Vagina (tissue), 2 donors: ENCODE measurements around the gene CD47. TPM values are rescaled to one million over a fixed set of nuclear protein-coding genes. Genes with fewer than 3 reads are reported as not detected.

Experiments
- DNase-seq, 2 donors: peaks; one replicate each; pipeline ENCODE4 v3.0.0-alpha.2; 2017; ENCODE audit errors: extremely low spot score in 2 of 2
- H3K27ac ChIP-seq: fragments of 200-600 bp; sonication (generic); one replicate; pipeline ENCODE4 v1.5.1; 2019
- H3K27me3 ChIP-seq: fragments of 200-600 bp; sonication (generic); one replicate; pipeline ENCODE4 v1.5.1; 2019
- H3K36me3 ChIP-seq, 2 donors: fragments of 200-600 bp; sonication (generic); one replicate each; pipeline ENCODE4 v1.5.1; 2017 to 2019
- H3K4me1 ChIP-seq: fragments of 200-600 bp; sonication (generic); one replicate; pipeline ENCODE4 v1.5.1; 2019
- H3K4me3 ChIP-seq, 2 donors: fragments of 200-600 bp; sonication (generic); 1 replicate in 1 of 2; 2 replicates in 1 of 2; pipeline ENCODE4 v1.5.1; 2016 to 2019
- H3K9me3 ChIP-seq: fragments of 200-600 bp; sonication (generic); one replicate; pipeline ENCODE4 v1.5.1; 2019
- CTCF ChIP-seq, 3 experiments: fragments of 450-650 bp in 2 of 3; fragments of 200-600 bp in 1 of 3; sonication (generic) in 1 of 3; IDR thresholded peaks; one replicate each; pipeline ENCODE4 v1.5.1; 2017 to 2019; ENCODE audit warnings: antibody characterized with exemption in 3 of 3, mild to moderate bottlenecking in 2 of 3, moderate library complexity in 2 of 3
- POLR2A ChIP-seq, 2 donors: fragments of 450-650 bp; IDR thresholded peaks; one replicate each; pipeline ENCODE4 v1.6.1; 2017; ENCODE audit warnings: antibody characterized with exemption in 2 of 2, mild to moderate bottlenecking in 2 of 2, moderate library complexity in 2 of 2
- POLR2AphosphoS5 ChIP-seq, 2 donors: sonication (generic); formaldehyde crosslinking; IDR thresholded peaks; one replicate each; pipeline ENCODE4 v1.9.0; 2017; ENCODE audit warnings: antibody characterized with exemption in 2 of 2, mild to moderate bottlenecking in 2 of 2, low read depth in 1 of 2; ENCODE audit not compliant: insufficient read depth in 1 of 2
- intact Hi-C: fragments of 100-400 bp; cut with DNase I; formaldehyde crosslinking; loops from one replicate; pipeline ENCODE4 v1.15.1; 2023
- total RNA-seq: library from RNA; depleted of rRNA; stranded (reverse); fragments of >200 nt; gene quantifications from one replicate; pipeline ENCODE4 v1.2.3, GENCODE V29; 2016

Gene CD47
- 51.3 TPM for total RNA-seq

- no peaks in the 10 kb centered on the region for H3K9me3 ChIP-seq
- peaks cover 40% of the 10 kb centered on the region for H3K4me1 ChIP-seq
- DNase-seq = peak in 1 of 2 donors; percentile 94
- no peaks in the 10 kb centered on the region for H3K27me3 ChIP-seq
- peak within 1 kb of the TSS; percentile 76 to 93 for H3K4me3 ChIP-seq
- no peaks in the 10 kb centered on the region for H3K36me3 ChIP-seq
- intact Hi-C loops = no loop called here
- peak within 1 kb of the TSS; percentile 95 for H3K27ac ChIP-seq
- TF ChIP-seq POLR2AphosphoS5 (IDR thresholded peaks at IDR 0.05; ENCODE audit: insufficient read depth in 1 of 2, low read depth in 1 of 2) (peak in 1 of 2 donors; percentile 85), POLR2A (IDR thresholded peaks at IDR 0.05) (peak in 1 of 2 donors; percentile 77), CTCF (IDR thresholded peaks at IDR 0.05) (no peak)
Observed at GRCh38 chr3:108090701-108091497, at the start of gene CD47. CD47 (minus strand) TSS chr3:108091031; CDS start chr3:108090908, 123 bp downstream.

- Histone ChIP-seq H3K27me3 (no peaks in the 10 kb centered on the region), H3K4me1 (peaks cover 3% of the 10 kb centered on the region), H3K36me3 (no peaks in the 10 kb centered on the region), H3K9me3 (no peaks in the 10 kb centered on the region), H3K27ac (no peak overlapping the region), H3K4me3 (no peak overlapping the region)
- intact Hi-C loops = no loop called here
- TF ChIP-seq POLR2AphosphoS5 (IDR thresholded peaks at IDR 0.05; ENCODE audit: insufficient read depth in 1 of 2, low read depth in 1 of 2) (no peak), CTCF (IDR thresholded peaks at IDR 0.05) (no peak), POLR2A (IDR thresholded peaks at IDR 0.05) (no peak)
- no peak for DNase-seq
Observed at GRCh38 chr3:108137460-108137814, 46.6 kb upstream of the CD47 start.

GRCh38 chr3:108136561-108137459, 46.0 kb upstream of the CD47 start:
- TF ChIP-seq POLR2A (IDR thresholded peaks at IDR 0.05) = no peak
- TF ChIP-seq POLR2AphosphoS5 (IDR thresholded peaks at IDR 0.05; ENCODE audit: insufficient read depth in 1 of 2, low read depth in 1 of 2) = no peak
- TF ChIP-seq CTCF (IDR thresholded peaks at IDR 0.05) = no peak
- Histone ChIP-seq H3K4me1 (peaks cover 8% of the 10 kb centered on the region), H3K27ac (no peak overlapping the region), H3K36me3 (no peaks in the 10 kb centered on the region), H3K27me3 (no peaks in the 10 kb centered on the region), H3K4me3 (no peak overlapping the region), H3K9me3 (no peaks in the 10 kb centered on the region)
- intact Hi-C loops = no loop called here
- DNase-seq = no peak

GRCh38 chr3:108134555-108134880, 43.7 kb upstream of the CD47 start:
- no peak overlapping the region for H3K4me3 ChIP-seq
- H3K27me3 ChIP-seq = no peaks in the 10 kb centered on the region
- intact Hi-C loops = no loop called here
- no peak for TF ChIP-seq POLR2AphosphoS5 (IDR thresholded peaks at IDR 0.05; ENCODE audit: insufficient read depth in 1 of 2, low read depth in 1 of 2)
- TF ChIP-seq POLR2A (IDR thresholded peaks at IDR 0.05) = no peak
- no peak for TF ChIP-seq CTCF (IDR thresholded peaks at IDR 0.05)
- no peak overlapping the region for H3K27ac ChIP-seq
- H3K36me3 ChIP-seq = no peaks in the 10 kb centered on the region
- DNase-seq = no peak
- no peaks in the 10 kb centered on the region for H3K9me3 ChIP-seq
- H3K4me1 ChIP-seq = peaks cover 22% of the 10 kb centered on the region
